Colonic mucosa (tissue), 4 donors: ENCODE measurements around the gene DISC1. TPM values are rescaled to one million over a fixed set of nuclear protein-coding genes. Genes with fewer than 3 reads are reported as not detected.

Experiments used
- DNase-seq: peaks from one replicate; pipeline ENCODE4 v3.0.0-alpha.2; 2020
- H3K27ac ChIP-seq: fragments of 200-600 bp; one replicate; pipeline ENCODE4 v1.8.0; 2021
- H3K27me3 ChIP-seq: fragments of 200-600 bp; one replicate; pipeline ENCODE4 v1.8.0; 2021
- H3K36me3 ChIP-seq: fragments of 200-600 bp; one replicate; pipeline ENCODE4 v1.8.0; 2021
- H3K4me1 ChIP-seq: fragments of 200-600 bp; one replicate; pipeline ENCODE4 v1.8.0; 2021; ENCODE audit warnings: mild to moderate bottlenecking
- H3K4me3 ChIP-seq: fragments of 200-600 bp; one replicate; pipeline ENCODE4 v1.8.0; 2021
- H3K9ac ChIP-seq, 2 donors: one replicate each; pipeline ENCODE4 v1.7.0; 2013; ENCODE audit warnings: control low read depth in 2 of 2, low read depth in 2 of 2, low read length in 2 of 2
- H3K9me3 ChIP-seq: fragments of 200-600 bp; one replicate; pipeline ENCODE4 v1.8.0; 2021
- intact Hi-C: fragments of 100-400 bp; cut with DNase I; formaldehyde crosslinking; loops from one replicate; pipeline ENCODE4 v1.14.1; 2022
- total RNA-seq, 2 donors: library from RNA; stranded (reverse); fragmentation: NEBNext Ultra II Directional in 1 of 2; extraction: Animal tissue kit (Norgen Biotek cat#: 25700) in 1 of 2; gene quantifications; one replicate each; pipeline ENCODE4 v1.2.1, GENCODE V29; 2021
- TF ChIP-seq, protein P1 (sequence below): fragments of 200-600 bp; IDR thresholded peaks from one replicate; pipeline ENCODE4 v1.8.0; 2022; ENCODE audit warnings: antibody characterized with exemption, mild to moderate bottlenecking
- donor health status: healthy.
- donor health status: DM: no; HTN: no; CAD: no.
- donor health status: DM: no; HTN: no; CAD: no.

Gene DISC1
- total RNA-seq, 2 donors from 2014 or later: 3.4 to 5.3 TPM

GRCh38 chr1:231866392-231867331 is 240.1 kb downstream of the DISC1 start:
- TF ChIP-seq, protein P1, sequence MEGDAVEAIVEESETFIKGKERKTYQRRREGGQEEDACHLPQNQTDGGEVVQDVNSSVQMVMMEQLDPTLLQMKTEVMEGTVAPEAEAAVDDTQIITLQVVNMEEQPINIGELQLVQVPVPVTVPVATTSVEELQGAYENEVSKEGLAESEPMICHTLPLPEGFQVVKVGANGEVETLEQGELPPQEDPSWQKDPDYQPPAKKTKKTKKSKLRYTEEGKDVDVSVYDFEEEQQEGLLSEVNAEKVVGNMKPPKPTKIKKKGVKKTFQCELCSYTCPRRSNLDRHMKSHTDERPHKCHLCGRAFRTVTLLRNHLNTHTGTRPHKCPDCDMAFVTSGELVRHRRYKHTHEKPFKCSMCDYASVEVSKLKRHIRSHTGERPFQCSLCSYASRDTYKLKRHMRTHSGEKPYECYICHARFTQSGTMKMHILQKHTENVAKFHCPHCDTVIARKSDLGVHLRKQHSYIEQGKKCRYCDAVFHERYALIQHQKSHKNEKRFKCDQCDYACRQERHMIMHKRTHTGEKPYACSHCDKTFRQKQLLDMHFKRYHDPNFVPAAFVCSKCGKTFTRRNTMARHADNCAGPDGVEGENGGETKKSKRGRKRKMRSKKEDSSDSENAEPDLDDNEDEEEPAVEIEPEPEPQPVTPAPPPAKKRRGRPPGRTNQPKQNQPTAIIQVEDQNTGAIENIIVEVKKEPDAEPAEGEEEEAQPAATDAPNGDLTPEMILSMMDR: peak; percentile 68
- DNase-seq: peak; percentile 54
- Histone ChIP-seq H3K36me3 (no peaks in the 10 kb centered on the region), H3K9me3 (no peaks in the 10 kb centered on the region), H3K9ac (no peak overlapping the region), H3K27ac (no peak overlapping the region), H3K4me3 (no peak overlapping the region), H3K27me3 (no peaks in the 10 kb centered on the region), H3K4me1 (no peaks in the 10 kb centered on the region)
- intact Hi-C loops: loop anchor here (10.0 kb wide), 3 partner anchors 568 to 1368 kb away; no protein-coding TSS in a partner anchor

DNA sequence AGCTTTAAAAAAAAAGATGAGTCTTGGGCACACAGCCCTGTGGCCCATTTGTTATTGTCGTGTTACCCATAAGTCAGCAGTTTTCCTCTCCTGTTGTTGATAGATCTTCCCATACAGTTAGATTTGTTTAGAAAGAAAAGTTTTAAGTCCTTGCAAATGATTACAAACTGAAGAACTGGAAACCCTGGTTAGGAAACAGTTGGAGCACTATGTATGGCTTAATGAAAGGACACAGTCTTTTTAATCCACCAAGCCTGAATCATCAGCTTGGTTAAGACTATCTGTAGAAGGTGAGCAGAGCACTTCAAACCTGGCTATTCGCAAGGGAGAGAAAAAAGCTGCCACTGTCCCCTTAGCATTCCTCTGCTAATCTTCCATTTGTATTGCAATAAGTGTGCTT is 241.0 kb downstream of the DISC1 start:
- intact Hi-C loops: loop anchor here (10.0 kb wide), 3 partner anchors 567 to 1367 kb away; no protein-coding TSS in a partner anchor
- no peaks in the 10 kb centered on the region for H3K4me1 ChIP-seq
- no peaks in the 10 kb centered on the region for H3K36me3 ChIP-seq
- H3K4me3 ChIP-seq: no peak overlapping the region
- H3K9ac ChIP-seq: no peak overlapping the region
- DNase-seq: no peak
- H3K9me3 ChIP-seq: no peaks in the 10 kb centered on the region
- no peak overlapping the region for H3K27ac ChIP-seq
- TF ChIP-seq, protein P1: no peak
- no peaks in the 10 kb centered on the region for H3K27me3 ChIP-seq

DNA sequence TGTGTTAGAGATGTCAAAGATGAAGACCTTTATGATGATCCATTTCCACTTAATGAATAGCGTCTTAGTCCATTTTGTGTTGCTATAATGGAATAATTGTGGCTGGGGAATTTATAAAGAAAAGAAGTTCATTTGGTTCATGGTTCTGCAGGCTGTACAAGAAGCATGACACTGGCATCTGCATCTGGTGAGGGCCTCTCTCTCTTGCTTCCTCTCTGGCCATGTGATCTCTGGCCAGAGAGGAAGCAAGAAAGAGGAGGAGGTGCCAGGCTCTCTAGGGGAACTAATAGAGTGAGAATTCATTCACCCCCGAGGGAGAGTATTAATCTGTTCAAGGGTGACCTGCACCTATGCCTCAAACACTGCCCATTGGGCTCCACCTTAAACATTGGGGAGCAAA is 242.8 kb downstream of the DISC1 start:
- H3K9ac ChIP-seq: no peak overlapping the region
- no peak overlapping the region for H3K4me3 ChIP-seq
- no peak overlapping the region for H3K27ac ChIP-seq
- H3K9me3 ChIP-seq: no peaks in the 10 kb centered on the region
- H3K36me3 ChIP-seq: no peaks in the 10 kb centered on the region
- intact Hi-C loops: loop anchor here (10.0 kb wide), 3 partner anchors 565 to 1365 kb away; no protein-coding TSS in a partner anchor
- H3K27me3 ChIP-seq: no peaks in the 10 kb centered on the region
- TF ChIP-seq, protein P1: no peak
- H3K4me1 ChIP-seq: no peaks in the 10 kb centered on the region
- DNase-seq: no peak

DNA sequence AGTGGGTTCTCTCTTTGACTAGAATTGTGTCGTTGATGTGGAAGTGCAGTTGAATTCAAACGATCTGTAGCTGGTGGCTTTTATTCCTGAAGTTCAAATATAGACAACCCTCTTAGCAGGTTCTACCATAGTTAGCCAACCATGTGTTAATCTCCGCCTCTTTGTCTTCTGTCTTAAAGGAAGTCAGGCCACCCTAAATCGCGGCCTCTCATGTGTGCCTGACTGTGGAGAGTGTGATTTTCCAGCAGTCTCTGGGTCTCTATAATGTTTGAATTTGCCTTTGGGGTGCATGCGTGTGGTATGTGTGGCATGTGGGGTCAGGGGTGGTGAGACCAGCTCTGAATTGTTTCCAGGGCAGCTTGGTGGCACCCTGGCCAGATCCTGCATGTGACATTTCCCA is 244.9 kb downstream of the DISC1 start:
- TF ChIP-seq, protein P1: no peak
- Histone ChIP-seq H3K27ac (no peak overlapping the region), H3K4me3 (no peak overlapping the region), H3K9me3 (no peaks in the 10 kb centered on the region), H3K36me3 (no peaks in the 10 kb centered on the region), H3K4me1 (no peaks in the 10 kb centered on the region), H3K27me3 (no peaks in the 10 kb centered on the region), H3K9ac (no peak overlapping the region)
- intact Hi-C loops: no loop called here
- no peak for DNase-seq

DNA sequence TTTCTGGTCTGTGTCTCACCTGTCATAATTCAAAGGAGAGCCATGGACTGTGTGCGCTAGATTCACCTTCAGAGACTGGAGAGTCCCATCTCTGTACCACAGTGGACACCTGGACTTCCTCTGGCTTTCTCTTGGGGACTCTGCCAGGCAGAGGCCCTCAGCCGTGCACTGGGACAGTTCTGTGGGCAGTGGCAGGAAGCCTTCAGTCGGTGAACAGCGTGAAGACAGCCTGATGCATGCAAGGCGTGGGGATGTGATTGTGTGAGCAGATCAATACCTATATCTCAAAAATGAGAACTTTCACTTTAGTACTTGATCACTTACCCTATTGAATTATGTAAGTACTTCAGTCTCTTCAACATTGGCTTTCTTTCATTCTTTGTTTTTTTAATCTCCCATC is 245.3 kb downstream of the DISC1 start:
- intact Hi-C loops: no loop called here
- TF ChIP-seq, protein P1: no peak
- no peaks in the 10 kb centered on the region for H3K27me3 ChIP-seq

More for the DNA sequence above, 245.3 kb downstream of the DISC1 start:
- Histone ChIP-seq H3K4me1 (no peaks in the 10 kb centered on the region), H3K4me3 (no peak overlapping the region), H3K9me3 (no peaks in the 10 kb centered on the region), H3K27ac (no peak overlapping the region), H3K9ac (no peak overlapping the region), H3K36me3 (no peaks in the 10 kb centered on the region)
- DNase-seq: no peak
